Heart left ventricle (tissue), 16 donors: ENCODE results near the gene SNAP47. TPM values are rescaled to one million over a fixed set of nuclear protein-coding genes. Genes with fewer than 3 reads are reported as not detected.

Source experiments
- ATAC-seq, 4 donors: fragments of 200-7000 bp; cut with Tn5 transposase; one replicate each; pipeline ENCODE4 v1.9.1; 2020 to 2022; ENCODE audit warnings: moderate library complexity in 4 of 4, mild to moderate bottlenecking in 3 of 4, moderate number of reproducible peaks in 1 of 4
- DNase-seq, 5 donors: peaks; one replicate each; pipeline ENCODE4 v3.0.0-alpha.2; 2020
- H3K27ac ChIP-seq, 12 donors: fragments of 200-600 bp; sonication (generic) in 4 of 12; one replicate each; pipeline versions ENCODE4 v1.5.0 to v1.8.0; 2016 to 2022; ENCODE audit warnings: mild to moderate bottlenecking in 2 of 12
- H3K27me3 ChIP-seq, 9 donors: fragments of 200-600 bp; sonication (generic) in 2 of 9; one replicate each; pipeline versions ENCODE4 v1.5.1 to v1.8.0; 2016 to 2022; ENCODE audit warnings: mild to moderate bottlenecking in 3 of 9
- H3K36me3 ChIP-seq, 9 donors: fragments of 200-600 bp; sonication (generic) in 2 of 9; one replicate each; pipeline versions ENCODE4 v1.5.0 to v1.8.0; 2018 to 2022; ENCODE audit warnings: mild to moderate bottlenecking in 2 of 9
- H3K4me1 ChIP-seq, 12 donors: fragments of 200-600 bp; sonication (generic) in 4 of 12; one replicate each; pipeline versions ENCODE4 v1.5.0 to v1.8.0; 2016 to 2022; ENCODE audit warnings: mild to moderate bottlenecking in 3 of 12
- H3K4me3 ChIP-seq, 12 donors: fragments of 200-600 bp; sonication (generic) in 4 of 12; one replicate each; pipeline versions ENCODE4 v1.5.0 to v1.8.0; 2017 to 2022; ENCODE audit warnings: mild to moderate bottlenecking in 9 of 12, moderate library complexity in 4 of 12
- H3K9me3 ChIP-seq, 12 donors: fragments of 200-600 bp; sonication (generic) in 4 of 12; one replicate each; pipeline versions ENCODE4 v1.5.0 to v1.8.0; 2016 to 2022; ENCODE audit warnings: mild to moderate bottlenecking in 1 of 12
- POLR2A ChIP-seq, 2 donors: fragments of 450-650 bp; IDR thresholded peaks; one replicate each; pipeline ENCODE4 v1.6.1; 2017; ENCODE audit warnings: antibody characterized with exemption in 2 of 2, mild to moderate bottlenecking in 2 of 2, moderate library complexity in 2 of 2
- WGBS, 4 donors: extraction: QIAGEN DNeasy Blood & Tissue Kit in 2 of 4; methylation state at CpG; one replicate each; pipeline versions ENCODE4 v1.1.5 to v1.1.7; 2013 to 2018; 5-methylcytosine and 5-hydroxymethylcytosine counted together
- intact Hi-C, 10 donors: fragments of 100-400 bp; cut with DNase I; formaldehyde crosslinking; loops; one replicate each; pipeline versions ENCODE4 v1.11.1 to v1.14.2; 2022
- polyA plus RNA-seq, 2 donors: library from polyadenylated mRNA; stranded (reverse); fragments of 200-250 nt; gene quantifications; one replicate each; pipeline ENCODE4 v1.2.3, GENCODE V29; 2013
- total RNA-seq, 9 donors: library from RNA; depleted of rRNA in 2 of 9; stranded (reverse); fragments of >200 nt in 2 of 9; fragmentation: NEBNext Ultra II Directional in 3 of 9; extraction: Animal tissue kit (Norgen Biotek cat#: 25700) in 3 of 9; gene quantifications; one replicate each; pipeline versions ENCODE4 v1.1.0 to v1.2.4, GENCODE V29; 2016 to 2023
- TF ChIP-seq, protein P1 (sequence below), 12 donors: fragments of 200-600 bp; sonication (generic) in 4 of 12; IDR thresholded peaks; one replicate each; pipeline versions ENCODE4 v1.5.0 to v1.8.0; 2018 to 2022; ENCODE audit warnings: antibody characterized with exemption in 12 of 12, mild to moderate bottlenecking in 5 of 12
- donor health status: ischemic (EF 13 %, LVEDD 7.1; RV severe dilation, severe dysfunction).
- donor health status: healthy with polysubstance abuse.
- donor health status: DM: no; HTN: yes; CAD: no.
- donor health status: DM: no; HTN: no; CAD: no.
- donor health status: ischemic (EF 25% LVEDD 6.9; RV normal size, moderate dysfunction).
- donor health status: ischemic (EF 25% LVEDD 5.7; RV mildly dilated, moderate dysfunction).
- donor health status: healthy.
- donor health status: DM: yes; HTN: yes; CAD: no.
- donor health status: ischemic (EF 35%, LVEDD 5.7; RV mildly dilated, moderate dysfunction).
- donor health status: nonischemic (EF 11% LVEDD 7.7; RV severe dilation, severe dysfunction).
- donor health status: DM: yes; HTN: yes; CAD: no.
- donor health status: PGD.
- donor health status: ischemic (EF 29% LVEDD 5.4; RV normal size, mild dysfunction).
- donor health status: nonischemic (EF 23%, LVEDD 6.1; RV moderate dilation, normal function).

The SNAP47 gene
- total and polyA plus RNA-seq, 11 donors, result 22.1 to 106 (median 36.7) TPM

DNA sequence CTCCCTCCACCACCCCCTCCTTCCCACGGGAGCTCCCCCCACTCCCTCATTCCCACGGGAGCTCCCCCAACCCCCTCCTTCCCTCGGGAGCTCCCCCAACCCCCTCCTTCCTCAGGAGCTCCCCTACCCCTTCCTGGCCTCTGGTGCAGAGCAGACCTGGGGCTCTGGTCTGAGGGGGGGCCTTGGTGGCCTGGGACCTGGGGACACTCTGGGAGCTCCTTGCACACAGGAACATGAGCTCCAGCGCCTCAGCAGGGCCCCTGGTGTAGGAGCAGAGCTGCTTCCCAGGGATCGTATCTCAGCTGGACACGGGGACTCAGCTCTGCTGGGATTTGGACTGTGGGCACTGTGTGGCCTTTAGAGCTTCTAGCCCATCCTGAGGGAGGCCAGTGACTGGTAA, 60.5 kb downstream of the SNAP47 start:
- DNase-seq, result no peak

DNA sequence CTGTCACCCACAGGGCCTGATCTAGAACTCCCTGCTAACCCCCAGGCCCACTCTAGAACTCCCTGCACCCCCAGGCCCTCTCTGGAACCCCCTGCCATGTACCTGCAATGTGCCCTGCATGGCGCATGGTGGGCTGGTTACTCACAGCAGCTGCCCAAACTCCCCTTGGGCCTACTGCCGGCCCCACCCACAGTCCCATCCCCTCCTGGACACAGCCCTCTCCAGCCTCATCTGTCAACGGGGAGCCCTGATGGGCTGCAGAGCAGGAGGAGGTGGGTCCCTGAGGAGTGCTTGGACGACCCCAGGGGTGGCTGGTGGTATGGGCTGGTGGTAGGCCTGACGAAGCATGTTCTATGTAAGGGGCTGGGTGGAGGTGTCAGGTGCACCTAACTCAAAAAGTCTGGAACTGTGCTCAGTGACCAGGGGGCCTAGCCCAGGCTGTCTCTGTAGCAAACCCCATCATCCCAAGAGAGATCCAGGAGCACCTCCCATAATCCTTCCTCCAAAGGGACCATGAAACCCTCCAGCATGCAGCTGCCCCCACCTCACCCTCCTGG, 61.2 kb downstream of the SNAP47 start:
- Histone ChIP-seq H3K27ac (no peak overlapping the region), H3K9me3 (no peaks in the 10 kb centered on the region), H3K36me3 (no peaks in the 10 kb centered on the region), H3K4me1 (peaks cover 0 to 14% (median 7%) of the 10 kb centered on the region in 12 donors), H3K4me3 (no peak overlapping the region), H3K27me3 (peaks cover 0 to 4% (median 0%) of the 10 kb centered on the region in 9 donors)
- DNase-seq (no peak), ATAC-seq (no peak)
- TF ChIP-seq, protein P1, sequence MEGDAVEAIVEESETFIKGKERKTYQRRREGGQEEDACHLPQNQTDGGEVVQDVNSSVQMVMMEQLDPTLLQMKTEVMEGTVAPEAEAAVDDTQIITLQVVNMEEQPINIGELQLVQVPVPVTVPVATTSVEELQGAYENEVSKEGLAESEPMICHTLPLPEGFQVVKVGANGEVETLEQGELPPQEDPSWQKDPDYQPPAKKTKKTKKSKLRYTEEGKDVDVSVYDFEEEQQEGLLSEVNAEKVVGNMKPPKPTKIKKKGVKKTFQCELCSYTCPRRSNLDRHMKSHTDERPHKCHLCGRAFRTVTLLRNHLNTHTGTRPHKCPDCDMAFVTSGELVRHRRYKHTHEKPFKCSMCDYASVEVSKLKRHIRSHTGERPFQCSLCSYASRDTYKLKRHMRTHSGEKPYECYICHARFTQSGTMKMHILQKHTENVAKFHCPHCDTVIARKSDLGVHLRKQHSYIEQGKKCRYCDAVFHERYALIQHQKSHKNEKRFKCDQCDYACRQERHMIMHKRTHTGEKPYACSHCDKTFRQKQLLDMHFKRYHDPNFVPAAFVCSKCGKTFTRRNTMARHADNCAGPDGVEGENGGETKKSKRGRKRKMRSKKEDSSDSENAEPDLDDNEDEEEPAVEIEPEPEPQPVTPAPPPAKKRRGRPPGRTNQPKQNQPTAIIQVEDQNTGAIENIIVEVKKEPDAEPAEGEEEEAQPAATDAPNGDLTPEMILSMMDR (IDR thresholded peaks at IDR 0.05), result no peak
- TF ChIP-seq POLR2A (IDR thresholded peaks at IDR 0.05), result no peak
- 82 to 88% (median 85%) methylated on average over 4 to 5 of the region's 5 CpGs for WGBS, 4 donors
- intact Hi-C loops, result no loop called here

More for the DNA sequence above, 60.5 kb downstream of the SNAP47 start:
- TF ChIP-seq POLR2A (IDR thresholded peaks at IDR 0.05), result no peak
- TF ChIP-seq, protein P1 (IDR thresholded peaks at IDR 0.05), result no peak
- Histone ChIP-seq H3K4me3 (no peak overlapping the region), H3K4me1 (peaks cover 0 to 14% (median 7%) of the 10 kb centered on the region in 12 donors), H3K27ac (no peak overlapping the region), H3K27me3 (peaks cover 0 to 4% (median 0%) of the 10 kb centered on the region in 9 donors), H3K9me3 (no peaks in the 10 kb centered on the region), H3K36me3 (no peaks in the 10 kb centered on the region)
- no peak for ATAC-seq
- intact Hi-C loops, result no loop called here
- 55 to 64% (median 62%) methylated on average over 5 to 6 of the region's 6 CpGs for WGBS, 4 donors

DNA sequence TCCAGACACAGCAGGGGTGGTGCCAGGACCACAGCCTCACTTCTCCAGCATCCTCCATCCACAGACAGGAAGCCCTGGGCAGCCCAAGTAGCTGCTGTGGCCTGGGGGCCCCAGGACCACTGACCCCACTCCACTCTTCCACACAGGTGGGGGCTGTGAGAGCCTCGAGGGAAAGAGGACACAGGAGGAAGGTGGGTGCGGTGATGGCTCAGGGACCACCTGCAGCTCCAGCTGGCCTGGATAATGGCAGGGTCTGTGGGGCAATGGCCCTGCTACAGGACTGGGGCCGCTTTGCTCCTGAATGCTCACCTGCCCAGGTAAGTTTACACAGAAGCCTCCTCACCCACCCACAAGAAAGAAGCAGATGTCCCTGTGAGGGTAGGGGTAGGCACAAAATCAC, 61.9 kb downstream of the SNAP47 start:
- WGBS, 4 donors, result 80 to 97% (median 92%) methylated on average over 3 of the region's 3 CpGs
- no peak for ATAC-seq

DNA sequence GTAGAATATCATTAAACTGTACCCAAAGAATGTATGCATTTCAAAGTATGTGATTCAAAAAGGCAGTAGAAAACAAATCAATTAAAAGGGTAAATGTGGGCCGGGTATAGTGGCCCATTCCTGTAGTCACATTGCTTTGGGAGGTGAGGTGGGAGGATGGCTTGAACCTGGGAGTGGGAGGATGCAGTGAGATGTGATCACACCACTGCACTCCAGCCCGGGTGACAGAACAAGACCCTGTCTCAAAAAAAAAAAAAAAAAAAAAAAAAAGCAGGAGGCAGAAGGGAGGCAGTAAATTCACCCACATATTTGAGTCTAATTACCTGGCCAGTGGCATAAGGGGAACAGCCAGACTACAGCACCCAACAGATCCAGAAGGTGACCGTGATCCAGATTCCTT, 62.4 kb downstream of the SNAP47 start:
- DNase-seq (no peak), ATAC-seq (no peak)
- intact Hi-C loops, result no loop called here

More for the DNA sequence above, 61.9 kb downstream of the SNAP47 start:
- H3K4me1 ChIP-seq, result peaks cover 0 to 14% (median 7%) of the 10 kb centered on the region in 12 donors
- TF ChIP-seq, protein P1 (IDR thresholded peaks at IDR 0.05), result no peak
- TF ChIP-seq POLR2A (IDR thresholded peaks at IDR 0.05), result no peak
- H3K27me3 ChIP-seq, result peaks cover 0 to 4% (median 0%) of the 10 kb centered on the region in 9 donors
- intact Hi-C loops, result no loop called here
- no peaks in the 10 kb centered on the region for H3K36me3 ChIP-seq
- H3K27ac ChIP-seq, result no peak overlapping the region
- no peak for DNase-seq
- H3K9me3 ChIP-seq, result no peaks in the 10 kb centered on the region
- no peak overlapping the region for H3K4me3 ChIP-seq

More for the DNA sequence above, 62.4 kb downstream of the SNAP47 start:
- peaks cover 0 to 4% (median 0%) of the 10 kb centered on the region in 9 donors for H3K27me3 ChIP-seq
- peaks cover 0 to 14% (median 7%) of the 10 kb centered on the region in 12 donors for H3K4me1 ChIP-seq
- no peak overlapping the region for H3K27ac ChIP-seq
- no peaks in the 10 kb centered on the region for H3K36me3 ChIP-seq
- TF ChIP-seq, protein P1 (IDR thresholded peaks at IDR 0.05), result no peak
- no peak for TF ChIP-seq POLR2A (IDR thresholded peaks at IDR 0.05)
- H3K4me3 ChIP-seq, result no peak overlapping the region
- no peaks in the 10 kb centered on the region for H3K9me3 ChIP-seq
- 76 to 89% (median 81%) methylated on average over 3 of the region's 3 CpGs for WGBS, 4 donors
